ENCODE measurements around the gene TRIM39. TPM values are rescaled to one million over a fixed set of nuclear protein-coding genes. Genes with fewer than 3 reads are reported as not detected.

The TRIM39 gene
- total RNA-seq: 6.1 and 6.6 TPM in 2 replicates

GRCh38 chr6:30326526-30327231 lies at the start of gene TRIM39:
Gene TRIM39 (plus strand): TSS chr6:30326927. CDS start chr6:30329318, 2,391 bp downstream.

GRCh38 chr6:30344868-30345671 lies 18.3 kb downstream of the TRIM39 start, which contains the start of gene RPP21:
Gene RPP21 (plus strand): TSS chr6:30345156. CDS start chr6:30345172, 16 bp downstream.

Other genes with a start within 250 kb of the TRIM39 start
- not detected in 2 replicates for gene TRIM31, start 213.8 kb upstream of the TRIM39 start, total RNA-seq
- gene TRIM40, start 190.8 kb upstream of the TRIM39 start, total RNA-seq: not detected in 2 replicates
- under 0.01 TPM in 1 of 2 replicates, not detected in the other for gene TRIM10, start 165.7 kb upstream of the TRIM39 start, total RNA-seq
- not detected in 2 replicates for gene TRIM15, start 163.4 kb upstream of the TRIM39 start, total RNA-seq
- gene TRIM26, start 113.5 kb upstream of the TRIM39 start, total RNA-seq: 16.7 and 26.4 TPM in 2 replicates
- gene RPP21, start 18.2 kb downstream of the TRIM39 start, total RNA-seq: 24.4 and 34.2 TPM in 2 replicates
- gene HLA-E, start 162.6 kb downstream of the TRIM39 start, total RNA-seq: 185 and 187 TPM in 2 replicates
- 77.4 and 79.3 TPM in 2 replicates for gene GNL1, start 229.6 kb downstream of the TRIM39 start, total RNA-seq
- gene PRR3, start 230.4 kb downstream of the TRIM39 start, total RNA-seq: 4.7 and 5.2 TPM in 2 replicates
- gene ABCF1, start 244.5 kb downstream of the TRIM39 start, total RNA-seq: 37.2 and 45.9 TPM in 2 replicates